Measurements from ENCODE around the gene NOC4L. TPM values are rescaled to one million over a fixed set of nuclear protein-coding genes. Genes with fewer than 3 reads are reported as not detected.

Gene NOC4L
- total RNA-seq, 1 experiment from 2014 or later, result 29.8 TPM

DNA sequence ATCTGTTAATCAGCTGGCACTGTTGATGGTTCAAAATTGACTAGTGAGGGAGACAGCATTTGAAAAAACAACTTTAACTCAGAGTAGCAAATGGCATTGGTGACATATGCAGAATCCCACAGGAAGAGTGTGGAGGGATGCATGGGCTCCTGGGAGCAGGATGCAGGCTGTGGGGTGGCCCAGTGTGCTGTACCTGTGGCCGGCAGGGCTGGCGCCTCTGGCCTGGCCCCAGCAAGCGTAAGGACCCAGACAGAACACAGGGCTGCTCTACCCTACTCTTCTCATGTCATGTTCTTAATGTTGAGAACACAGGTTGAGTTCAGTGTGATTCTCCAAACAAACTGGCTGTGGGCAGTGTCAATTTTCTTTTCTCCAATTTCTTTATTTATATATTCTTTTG, 33.6 kb upstream of the NOC4L start:
- CTCF ChIA-PET, result no interaction called here
- in situ Hi-C loops (cut with HindIII; ENCODE audit: low pct_unique_long_range_greater_than_20kb, low sequenced_read_pairs), result no loop called here
- DNase-seq (ENCODE audit: low read depth, low spot score) (no peak), ATAC-seq (no peak)
- H3K27ac ChIP-seq (ENCODE audit: low read length), result no peak overlapping the region
- BruUV-seq (replicated peaks), result TSS peak; percentile 77
- H3K27me3 ChIP-seq (ENCODE audit: control insufficient read depth, insufficient read depth, low read length), result no peaks in the 10 kb centered on the region
- H3K4me3 ChIP-seq (ENCODE audit: low read depth in 2 of 2, low read length in 2 of 2), result no peak overlapping the region
- no peaks in the 10 kb centered on the region for H3K4me1 ChIP-seq (ENCODE audit: control insufficient read depth, insufficient read depth, low read length)
- POLR2A ChIA-PET, result no interaction called here
- intact Hi-C loops (cut with micrococcal nuclease; ENCODE audit: unreplicated experiment), result no loop called here
- no peak for TF ChIP-seq POLR2AphosphoS5 (IDR thresholded peaks at IDR 0.05; ENCODE audit: low read depth, low read length)
- TF ChIP-seq, protein P1, sequence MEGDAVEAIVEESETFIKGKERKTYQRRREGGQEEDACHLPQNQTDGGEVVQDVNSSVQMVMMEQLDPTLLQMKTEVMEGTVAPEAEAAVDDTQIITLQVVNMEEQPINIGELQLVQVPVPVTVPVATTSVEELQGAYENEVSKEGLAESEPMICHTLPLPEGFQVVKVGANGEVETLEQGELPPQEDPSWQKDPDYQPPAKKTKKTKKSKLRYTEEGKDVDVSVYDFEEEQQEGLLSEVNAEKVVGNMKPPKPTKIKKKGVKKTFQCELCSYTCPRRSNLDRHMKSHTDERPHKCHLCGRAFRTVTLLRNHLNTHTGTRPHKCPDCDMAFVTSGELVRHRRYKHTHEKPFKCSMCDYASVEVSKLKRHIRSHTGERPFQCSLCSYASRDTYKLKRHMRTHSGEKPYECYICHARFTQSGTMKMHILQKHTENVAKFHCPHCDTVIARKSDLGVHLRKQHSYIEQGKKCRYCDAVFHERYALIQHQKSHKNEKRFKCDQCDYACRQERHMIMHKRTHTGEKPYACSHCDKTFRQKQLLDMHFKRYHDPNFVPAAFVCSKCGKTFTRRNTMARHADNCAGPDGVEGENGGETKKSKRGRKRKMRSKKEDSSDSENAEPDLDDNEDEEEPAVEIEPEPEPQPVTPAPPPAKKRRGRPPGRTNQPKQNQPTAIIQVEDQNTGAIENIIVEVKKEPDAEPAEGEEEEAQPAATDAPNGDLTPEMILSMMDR (IDR thresholded peaks at IDR 0.05), result no peak
- TF ChIP-seq, protein P2, sequence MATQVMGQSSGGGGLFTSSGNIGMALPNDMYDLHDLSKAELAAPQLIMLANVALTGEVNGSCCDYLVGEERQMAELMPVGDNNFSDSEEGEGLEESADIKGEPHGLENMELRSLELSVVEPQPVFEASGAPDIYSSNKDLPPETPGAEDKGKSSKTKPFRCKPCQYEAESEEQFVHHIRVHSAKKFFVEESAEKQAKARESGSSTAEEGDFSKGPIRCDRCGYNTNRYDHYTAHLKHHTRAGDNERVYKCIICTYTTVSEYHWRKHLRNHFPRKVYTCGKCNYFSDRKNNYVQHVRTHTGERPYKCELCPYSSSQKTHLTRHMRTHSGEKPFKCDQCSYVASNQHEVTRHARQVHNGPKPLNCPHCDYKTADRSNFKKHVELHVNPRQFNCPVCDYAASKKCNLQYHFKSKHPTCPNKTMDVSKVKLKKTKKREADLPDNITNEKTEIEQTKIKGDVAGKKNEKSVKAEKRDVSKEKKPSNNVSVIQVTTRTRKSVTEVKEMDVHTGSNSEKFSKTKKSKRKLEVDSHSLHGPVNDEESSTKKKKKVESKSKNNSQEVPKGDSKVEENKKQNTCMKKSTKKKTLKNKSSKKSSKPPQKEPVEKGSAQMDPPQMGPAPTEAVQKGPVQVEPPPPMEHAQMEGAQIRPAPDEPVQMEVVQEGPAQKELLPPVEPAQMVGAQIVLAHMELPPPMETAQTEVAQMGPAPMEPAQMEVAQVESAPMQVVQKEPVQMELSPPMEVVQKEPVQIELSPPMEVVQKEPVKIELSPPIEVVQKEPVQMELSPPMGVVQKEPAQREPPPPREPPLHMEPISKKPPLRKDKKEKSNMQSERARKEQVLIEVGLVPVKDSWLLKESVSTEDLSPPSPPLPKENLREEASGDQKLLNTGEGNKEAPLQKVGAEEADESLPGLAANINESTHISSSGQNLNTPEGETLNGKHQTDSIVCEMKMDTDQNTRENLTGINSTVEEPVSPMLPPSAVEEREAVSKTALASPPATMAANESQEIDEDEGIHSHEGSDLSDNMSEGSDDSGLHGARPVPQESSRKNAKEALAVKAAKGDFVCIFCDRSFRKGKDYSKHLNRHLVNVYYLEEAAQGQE (IDR thresholded peaks at IDR 0.05; ENCODE audit: insufficient read depth in 1 of 2, low read depth in 2 of 2, low read length in 1 of 2), result no peak
- TF ChIP-seq SIN3A (IDR thresholded peaks at IDR 0.05; ENCODE audit: borderline replicate concordance, insufficient read depth, low read depth, low read length), result no peak
- TF ChIP-seq TCF7L2 (IDR thresholded peaks at IDR 0.05; ENCODE audit: low read depth, low read length), result no peak
- peaks cover 9% of the 10 kb centered on the region for H3K36me3 ChIP-seq (ENCODE audit: control insufficient read depth, insufficient read depth, low read length)
- no peaks in the 10 kb centered on the region for H3K9me3 ChIP-seq (ENCODE audit: control insufficient read depth, insufficient read depth, low read depth, low read length)

- ChIA-PET POLR2A (no interaction called here), CTCF (no interaction called here)
- no peak overlapping the region for H3K27ac ChIP-seq (ENCODE audit: low read length)
- DNase-seq (ENCODE audit: low read depth, low spot score), result no peak
- peaks cover 9% of the 10 kb centered on the region for H3K36me3 ChIP-seq (ENCODE audit: control insufficient read depth, insufficient read depth, low read length)
- in situ Hi-C loops (cut with HindIII; ENCODE audit: low pct_unique_long_range_greater_than_20kb, low sequenced_read_pairs), result no loop called here
- H3K4me3 ChIP-seq (ENCODE audit: low read depth in 2 of 2, low read length in 2 of 2), result no peak overlapping the region
- no peaks in the 10 kb centered on the region for H3K27me3 ChIP-seq (ENCODE audit: control insufficient read depth, insufficient read depth, low read length)
- BruUV-seq (replicated peaks), result no TSS peak
- ATAC-seq, result no peak
- H3K9me3 ChIP-seq (ENCODE audit: control insufficient read depth, insufficient read depth, low read depth, low read length), result no peaks in the 10 kb centered on the region
- H3K4me1 ChIP-seq (ENCODE audit: control insufficient read depth, insufficient read depth, low read length), result no peaks in the 10 kb centered on the region
- TF ChIP-seq POLR2AphosphoS5 (IDR thresholded peaks at IDR 0.05; ENCODE audit: low read depth, low read length), result no peak
- TF ChIP-seq TCF7L2 (IDR thresholded peaks at IDR 0.05; ENCODE audit: low read depth, low read length), result no peak
- TF ChIP-seq, protein P1 (IDR thresholded peaks at IDR 0.05), result no peak
- TF ChIP-seq, protein P2 (IDR thresholded peaks at IDR 0.05; ENCODE audit: insufficient read depth in 1 of 2, low read depth in 2 of 2, low read length in 1 of 2), result no peak
- no peak for TF ChIP-seq SIN3A (IDR thresholded peaks at IDR 0.05; ENCODE audit: borderline replicate concordance, insufficient read depth, low read depth, low read length)
- intact Hi-C loops (cut with micrococcal nuclease; ENCODE audit: unreplicated experiment), result no loop called here
Measured at GRCh38 chr12:132111654-132112304, 32.5 kb upstream of the NOC4L start.
